GM18873 (cell line): ENCODE measurements around the gene PIK3CD.
"Not testable (repeated sequence)": the region's sequence is repeated elsewhere in the genome, so short reads cannot be mapped to it uniquely, and the experiment has no call there.

Experiments
- ATAC-seq: cut with Tn5 transposase; IDR thresholded peaks from one replicate; pipeline ENCODE4 v1.9.1; 2021; ENCODE audit warnings: mild to moderate bottlenecking, moderate library complexity, moderate number of reproducible peaks; ENCODE audit not compliant: unreplicated experiment, low FRiP score

The PIK3CD gene

DNA sequence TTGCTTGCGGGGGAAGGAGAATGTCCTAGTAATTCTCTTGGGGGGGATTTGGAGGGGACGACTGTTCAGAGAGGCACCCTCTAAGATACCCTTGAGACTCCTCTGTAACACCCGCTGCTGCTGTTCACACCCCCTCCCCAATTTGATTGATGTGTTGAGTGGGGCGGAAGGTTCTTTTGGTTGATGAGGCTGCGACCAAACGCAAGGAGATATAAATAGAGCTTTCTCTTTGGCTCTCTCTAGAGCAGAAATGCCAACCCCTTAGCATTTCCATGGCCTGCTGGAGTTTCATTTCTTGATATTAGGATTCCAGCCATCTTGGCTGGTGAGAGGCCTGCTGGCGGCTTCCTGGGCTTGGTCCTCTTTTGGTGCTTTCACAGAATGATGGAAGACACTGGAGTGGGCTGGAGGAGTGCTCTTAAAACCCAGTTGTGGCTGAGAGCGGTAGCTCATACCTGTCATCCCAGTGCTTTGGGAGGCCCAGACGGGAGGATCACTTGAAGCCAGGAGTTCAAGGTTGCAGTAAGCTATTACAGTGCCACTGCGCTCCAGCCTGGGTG lies 2.0 kb downstream of the PIK3CD start:
- no peak for ATAC-seq

DNA sequence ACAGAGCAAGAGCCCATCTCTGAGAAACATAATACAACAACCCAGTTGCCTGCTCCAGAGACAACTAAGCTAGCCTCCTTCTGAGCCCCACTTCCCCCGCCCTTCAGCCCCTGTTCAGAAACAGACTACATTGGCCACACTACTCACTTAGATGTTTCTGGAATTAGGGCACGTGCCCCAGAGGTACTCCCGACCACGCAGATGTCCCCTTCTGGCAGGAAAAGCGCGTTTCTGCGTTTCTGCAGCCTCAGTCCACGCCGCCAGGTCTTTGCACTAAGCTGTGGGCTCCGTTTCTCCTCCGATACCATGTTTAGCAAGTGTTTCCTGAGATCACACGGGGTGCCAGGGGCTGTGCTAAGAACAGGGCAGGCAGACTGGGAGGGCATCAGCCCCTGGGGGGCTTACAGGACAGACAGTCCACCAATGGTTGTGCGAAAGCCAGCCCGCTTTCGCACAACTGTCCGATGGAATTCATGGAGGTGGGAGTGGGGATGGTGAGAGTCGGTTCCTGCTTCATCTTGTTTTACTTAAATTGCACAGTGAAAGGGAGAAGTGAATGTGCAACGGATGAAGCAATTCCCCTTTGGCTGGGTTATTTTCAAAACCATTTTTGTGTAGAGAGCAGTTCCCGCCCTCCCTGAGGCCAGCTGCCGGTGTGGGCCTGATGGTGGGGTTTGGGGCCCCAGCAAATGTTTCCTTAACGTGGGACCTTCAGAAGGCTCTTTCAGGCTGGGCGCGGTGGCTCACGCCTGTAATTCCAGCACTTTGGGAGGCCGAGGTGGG lies 2.7 kb downstream of the PIK3CD start:
- no peak for ATAC-seq

DNA sequence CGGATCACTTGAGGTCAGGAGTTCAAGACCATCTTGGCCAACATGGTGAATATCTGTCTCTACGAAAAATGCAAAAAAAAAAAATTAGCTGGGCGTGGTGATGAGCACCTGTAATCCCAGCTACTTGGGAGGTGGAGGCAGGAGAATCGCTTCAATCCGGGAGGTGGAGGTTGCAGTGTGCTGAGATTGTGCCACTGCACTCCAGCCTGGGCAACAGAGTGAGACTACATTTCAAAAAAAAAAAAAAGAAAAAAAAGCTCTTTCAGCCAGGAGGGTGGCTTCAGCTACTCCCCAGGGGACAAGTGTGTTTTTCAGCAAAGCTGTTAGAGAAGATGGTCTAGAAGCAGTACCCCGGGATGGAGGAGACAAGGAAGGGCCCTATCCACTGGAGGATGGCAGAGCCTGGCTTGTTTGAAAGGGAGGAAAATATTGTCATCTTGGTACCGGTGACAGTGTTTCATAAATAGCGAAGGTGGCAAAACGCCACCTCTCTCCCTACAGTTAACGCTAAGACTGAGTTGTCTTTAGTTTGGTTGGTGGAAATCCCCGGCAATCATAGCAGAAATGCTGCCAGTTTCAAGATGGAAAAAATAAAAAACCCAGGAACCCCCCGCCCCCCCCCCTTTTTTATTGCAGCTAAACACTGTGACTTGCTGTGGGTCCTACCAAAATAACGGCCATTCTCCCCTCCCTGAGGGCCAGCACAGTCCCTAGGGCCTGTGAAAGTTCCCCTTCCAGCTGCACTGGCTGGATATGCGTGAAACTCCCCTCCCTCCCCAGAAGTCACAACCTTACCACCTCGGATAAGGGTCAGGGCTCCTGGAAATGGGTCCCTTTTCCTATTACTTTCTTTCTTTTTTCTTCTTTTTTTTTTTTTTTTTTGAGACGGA lies 3.5 kb downstream of the PIK3CD start:
- ATAC-seq: no peak

DNA sequence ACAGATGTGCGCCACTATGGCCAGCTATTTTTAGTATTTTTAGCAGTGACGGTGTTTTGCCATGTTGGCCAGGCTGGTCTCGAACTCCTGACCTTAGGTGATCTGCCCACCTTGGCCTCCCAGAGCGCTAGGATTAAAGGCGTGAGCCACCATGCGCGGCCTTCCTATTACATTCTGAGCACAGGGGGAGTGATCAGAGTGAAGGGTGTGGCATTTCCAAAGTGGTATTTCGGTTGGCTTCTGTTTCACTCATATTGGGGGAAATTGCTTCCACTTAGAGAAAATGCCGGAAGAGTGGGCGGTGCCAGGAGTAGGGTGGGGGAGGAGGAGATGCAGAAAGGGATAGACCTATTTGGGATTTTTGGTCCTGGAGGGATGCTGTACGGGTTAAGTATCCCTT lies 4.3 kb downstream of the PIK3CD start:
- ATAC-seq: no peak

DNA sequence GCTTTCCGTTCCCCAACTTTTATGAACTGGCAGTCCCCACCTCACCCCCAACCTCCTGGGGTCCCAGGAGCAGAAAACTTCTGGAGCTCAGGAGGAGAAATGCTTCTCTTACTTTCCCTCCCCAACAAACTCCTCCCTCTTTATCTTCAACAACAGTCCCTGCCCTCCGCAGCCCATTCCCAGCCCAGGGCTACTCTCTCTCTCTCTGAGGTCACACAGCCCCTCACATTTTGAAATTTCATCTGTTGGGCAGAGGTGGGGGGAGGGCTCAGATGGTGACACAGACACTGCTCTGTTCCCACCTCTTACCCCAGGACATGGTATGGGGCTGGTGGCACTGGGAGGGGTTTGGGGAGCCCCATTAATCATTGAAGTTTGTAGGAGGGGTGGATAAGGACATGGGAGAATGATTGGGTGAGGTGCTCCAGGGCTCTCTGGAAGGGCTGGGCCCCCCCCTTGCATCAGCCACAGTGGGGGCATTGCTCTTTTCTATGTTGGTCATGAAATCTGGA lies 6.0 kb downstream of the PIK3CD start:
- ATAC-seq: no peak

DNA sequence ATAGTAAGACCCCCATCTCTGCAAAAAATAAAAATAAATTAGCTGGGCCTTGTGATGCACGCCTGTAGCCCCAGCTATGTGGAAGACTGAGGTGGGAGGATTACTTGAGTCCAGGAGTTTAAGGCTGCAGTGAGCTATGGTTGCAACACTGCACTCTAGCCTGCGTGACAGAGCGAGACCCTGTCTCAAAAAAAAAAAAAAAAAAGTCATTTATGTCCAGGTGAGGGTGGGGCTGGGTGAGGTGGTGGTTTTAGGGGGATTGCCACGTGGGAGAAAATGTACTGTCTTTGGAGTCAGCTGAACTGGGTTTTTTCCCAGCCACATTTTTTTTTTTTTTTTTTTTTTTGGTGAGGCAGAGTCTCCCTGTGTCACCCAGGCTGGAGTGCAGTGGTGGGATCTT lies 6.7 kb downstream of the PIK3CD start:
- ATAC-seq: no peak

DNA sequence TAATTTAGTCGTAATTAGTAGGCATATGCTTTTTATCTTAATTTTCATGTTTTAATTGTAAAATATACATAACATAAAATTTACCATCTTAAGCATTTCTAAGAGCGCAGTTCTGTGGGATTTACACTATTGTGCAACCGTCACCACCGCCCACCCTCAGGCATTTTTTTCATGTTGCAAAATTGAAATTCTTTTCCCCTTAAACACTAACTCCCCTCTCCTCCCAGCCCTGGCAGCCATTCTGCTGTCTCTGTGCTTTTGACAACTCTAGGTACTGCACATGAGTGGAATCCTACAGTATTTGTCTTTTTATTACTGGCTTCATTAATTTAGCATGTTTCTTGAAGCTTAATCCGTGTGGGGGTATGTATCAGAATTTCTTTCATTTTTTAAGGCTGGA lies 7.8 kb downstream of the PIK3CD start:
- ATAC-seq: no peak

DNA sequence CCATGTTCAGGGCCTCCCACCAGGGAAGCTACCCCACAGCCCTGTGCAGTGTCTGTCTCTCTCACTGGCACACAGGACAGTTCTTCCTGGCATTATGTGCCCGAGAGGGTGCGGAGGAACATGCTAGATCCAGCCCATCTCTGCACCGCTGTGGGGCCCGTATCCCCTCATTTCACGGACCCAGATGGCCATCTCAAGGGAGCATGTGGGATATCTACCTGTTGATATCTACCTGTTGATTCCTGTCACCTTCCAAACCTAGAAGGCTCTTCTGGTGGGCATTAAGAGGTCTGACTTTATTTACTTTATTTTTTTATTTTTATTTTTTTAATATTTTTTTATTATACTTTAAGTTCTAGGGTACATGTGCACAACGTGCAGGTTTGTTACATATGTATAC lies 11.7 kb downstream of the PIK3CD start:
- no peak for ATAC-seq

DNA sequence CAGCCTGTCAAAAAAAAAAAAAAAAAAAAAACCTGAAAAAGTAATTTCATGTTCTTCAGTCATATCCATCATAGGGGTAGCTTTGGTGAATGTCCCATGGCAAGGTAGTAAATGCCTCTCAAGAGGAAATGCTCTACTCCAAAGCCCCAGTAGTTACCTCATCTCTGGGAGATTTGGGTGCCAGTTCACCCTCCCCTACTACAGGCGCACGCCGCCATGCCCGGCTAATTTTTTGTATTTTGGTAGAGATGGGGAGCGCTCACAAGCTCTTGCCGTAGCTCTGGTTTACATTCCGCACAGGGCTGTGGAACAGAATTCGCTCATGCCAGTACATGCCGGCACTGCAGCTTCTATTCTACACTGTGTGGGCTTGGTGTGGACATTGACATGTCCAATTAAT lies 13.7 kb downstream of the PIK3CD start:
- ATAC-seq: no peak

DNA sequence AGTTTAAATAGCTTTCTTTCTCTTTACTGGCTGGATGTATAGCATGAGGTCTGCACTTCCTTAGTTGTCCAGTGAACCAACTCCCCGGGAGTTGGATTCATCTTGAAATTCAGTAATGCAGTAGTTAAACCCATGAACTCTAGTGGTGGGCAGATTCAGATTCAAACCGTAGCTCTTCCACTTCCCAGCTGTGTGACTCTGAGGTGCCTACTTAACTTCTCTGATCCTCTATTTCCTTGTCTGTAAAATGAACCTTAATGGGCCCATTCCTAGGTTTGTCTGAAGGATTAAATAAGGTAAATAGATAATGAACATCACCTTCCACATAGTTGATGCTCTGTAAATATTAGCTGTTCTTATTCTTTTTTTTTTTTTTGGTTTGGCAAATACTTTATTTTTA lies 16.5 kb downstream of the PIK3CD start:
- ATAC-seq: no peak

DNA sequence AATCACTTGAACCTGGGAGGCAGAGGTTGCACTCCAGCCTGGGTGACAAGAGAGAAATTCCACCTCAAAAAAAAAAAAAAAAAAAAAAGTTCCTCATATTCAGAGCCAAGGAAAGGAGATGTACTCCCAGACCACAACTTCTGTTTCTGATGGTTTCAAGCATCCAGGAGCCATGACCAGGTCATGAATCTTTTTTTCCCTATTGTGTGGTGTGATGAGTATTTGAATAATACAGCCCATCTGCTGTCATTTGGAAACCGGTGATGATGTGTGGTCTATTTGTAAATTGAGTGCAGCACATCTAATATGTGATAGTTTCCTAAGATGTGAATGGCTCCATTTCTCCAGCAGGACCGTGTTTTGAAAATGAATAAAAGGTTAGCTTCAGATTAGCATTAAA lies 18.6 kb downstream of the PIK3CD start:
- no peak for ATAC-seq

DNA sequence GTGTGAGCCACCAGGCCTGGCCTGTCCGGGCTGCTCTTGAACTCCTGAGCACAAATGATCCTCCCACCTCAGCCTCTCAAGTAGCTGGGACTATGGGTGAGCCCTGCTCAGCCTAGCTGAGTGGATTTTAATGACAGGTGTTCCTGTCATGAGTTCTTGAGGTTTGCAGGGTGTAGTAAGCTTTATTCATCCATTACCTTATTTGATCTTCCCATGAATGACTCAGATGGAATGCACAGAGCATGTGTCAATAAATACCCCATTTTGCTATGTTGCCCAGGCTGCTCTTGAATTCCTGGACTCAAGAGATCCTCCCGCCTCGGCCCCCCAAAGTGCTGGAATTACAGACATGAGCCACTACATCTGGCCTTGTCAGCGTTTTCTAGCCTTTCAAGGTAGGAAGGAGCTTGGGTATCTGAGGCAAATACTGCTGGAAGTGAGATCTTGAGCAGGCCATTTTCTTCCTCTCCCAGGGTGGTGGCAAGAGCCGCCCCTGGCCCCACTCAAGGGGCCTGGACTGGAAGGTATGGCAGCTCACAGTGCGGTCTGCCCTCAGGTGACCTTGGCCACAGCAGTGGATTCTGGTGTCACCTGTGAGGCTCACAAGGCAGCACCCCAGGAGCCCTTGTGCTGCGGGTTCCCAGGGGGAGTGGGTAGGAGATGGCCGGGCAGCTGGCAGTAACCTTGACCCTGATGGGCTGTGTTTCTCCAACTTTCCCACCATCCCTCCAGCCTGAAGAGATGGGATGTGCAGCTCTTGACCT lies 20.0 kb downstream of the PIK3CD start:
- ATAC-seq: no peak

DNA sequence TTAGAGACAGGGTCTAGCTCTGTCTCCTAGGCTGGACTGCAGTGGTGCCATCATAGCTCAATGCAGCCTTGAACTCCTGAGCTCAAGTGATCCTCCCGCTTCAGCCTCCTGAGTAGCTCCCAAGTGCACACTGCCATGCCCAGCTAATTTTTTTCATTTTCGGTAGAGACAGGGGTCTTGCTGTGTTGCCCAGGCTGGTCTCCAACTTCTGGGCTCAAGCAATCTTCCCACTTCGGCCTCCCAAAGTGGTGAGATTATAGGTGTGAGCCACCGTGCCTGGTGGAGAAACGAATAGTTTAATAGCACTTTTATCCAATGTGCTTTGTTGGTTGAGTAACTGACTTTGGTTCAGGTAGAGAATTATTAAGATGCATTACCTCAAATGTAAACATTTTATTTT lies 20.9 kb downstream of the PIK3CD start:
- no peak for ATAC-seq

DNA sequence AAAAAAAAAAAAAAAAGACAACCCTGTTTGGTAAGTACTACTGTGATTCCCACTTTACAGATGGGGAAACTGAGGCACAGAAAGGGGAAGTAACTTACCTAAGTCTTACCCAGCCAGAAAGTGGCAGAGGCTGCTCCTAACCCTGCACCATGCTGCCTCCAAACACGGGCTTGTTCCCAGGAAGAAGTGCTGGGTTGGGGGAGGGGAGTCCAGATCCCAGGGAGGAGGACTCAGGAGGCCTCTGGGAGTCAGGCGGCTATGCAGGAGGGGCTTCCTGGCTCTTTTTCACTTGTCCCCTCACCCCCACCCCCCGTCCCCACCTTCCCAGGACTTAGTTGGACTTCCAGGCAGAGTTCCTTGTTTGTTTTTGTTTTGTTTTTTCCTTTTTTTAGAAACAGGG lies 23.9 kb downstream of the PIK3CD start:
- no peak for ATAC-seq

DNA sequence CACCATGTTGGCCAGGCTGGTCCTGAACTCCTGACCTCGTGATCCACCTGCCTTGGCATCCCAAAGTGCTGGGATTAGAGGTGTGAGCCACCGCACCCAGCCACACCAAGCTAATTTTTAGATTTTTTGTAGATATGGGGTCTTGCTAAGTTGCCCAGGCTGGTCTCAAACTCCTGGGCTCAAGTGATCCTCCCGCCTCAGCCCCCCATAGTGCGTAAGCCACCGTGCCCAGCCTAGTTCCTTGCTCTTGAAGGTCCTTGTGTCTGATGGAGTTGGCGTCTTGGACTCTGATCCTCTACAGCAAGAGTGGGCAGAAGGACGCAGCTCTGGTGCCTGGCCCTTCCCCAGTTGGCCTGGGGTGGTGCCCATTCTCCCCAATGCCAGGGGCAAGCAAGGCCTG lies 24.6 kb downstream of the PIK3CD start:
- not testable (repeated sequence) for ATAC-seq

DNA sequence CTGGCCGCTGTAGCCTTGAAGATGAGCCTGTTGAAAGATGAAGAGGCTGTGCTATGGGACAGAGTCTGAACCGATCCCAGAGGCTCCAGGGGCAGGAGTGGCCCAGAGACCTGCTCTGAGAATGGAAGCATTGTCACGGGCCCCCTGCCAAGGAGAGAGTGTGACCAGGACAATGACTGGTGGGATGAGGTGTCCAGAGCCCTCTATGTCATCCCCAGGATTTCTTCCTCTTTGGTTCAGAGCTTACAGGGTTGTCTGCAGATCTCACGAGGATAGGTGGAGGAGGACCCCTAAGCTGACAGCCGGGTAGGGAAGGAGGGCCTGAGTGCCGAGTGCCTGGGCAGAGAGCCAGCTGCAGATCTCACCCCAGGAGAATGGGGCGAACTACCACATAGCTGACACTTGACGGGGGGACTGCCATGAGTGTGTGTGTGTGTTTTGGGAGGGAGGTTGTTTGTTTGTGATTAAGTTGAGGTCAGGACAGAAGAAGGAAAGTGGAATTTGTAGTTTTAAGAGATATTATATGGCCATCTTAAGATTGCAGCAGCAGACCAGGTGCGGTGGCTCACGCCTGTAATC lies 25.4 kb downstream of the PIK3CD start:
- no peak for ATAC-seq

DNA sequence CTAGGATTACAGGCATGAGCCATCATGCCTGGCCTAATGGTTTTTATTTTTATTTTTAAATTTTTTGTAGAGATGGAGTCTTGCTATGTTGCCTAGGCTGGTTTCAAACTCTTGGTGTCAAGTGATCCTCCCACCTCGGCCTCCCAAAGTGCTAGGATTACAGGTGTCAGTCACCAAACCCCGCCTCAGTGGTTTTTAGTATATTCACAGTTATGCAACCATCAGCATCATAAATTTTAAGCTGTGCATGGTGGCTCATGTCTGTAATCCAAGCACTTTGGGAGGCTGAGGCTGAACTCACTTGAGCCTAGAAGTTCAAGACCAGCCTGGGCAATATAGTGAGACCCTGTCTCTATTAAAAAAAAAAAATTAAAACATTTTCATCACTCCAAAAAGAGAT lies 28.6 kb downstream of the PIK3CD start:
- ATAC-seq: no peak

DNA sequence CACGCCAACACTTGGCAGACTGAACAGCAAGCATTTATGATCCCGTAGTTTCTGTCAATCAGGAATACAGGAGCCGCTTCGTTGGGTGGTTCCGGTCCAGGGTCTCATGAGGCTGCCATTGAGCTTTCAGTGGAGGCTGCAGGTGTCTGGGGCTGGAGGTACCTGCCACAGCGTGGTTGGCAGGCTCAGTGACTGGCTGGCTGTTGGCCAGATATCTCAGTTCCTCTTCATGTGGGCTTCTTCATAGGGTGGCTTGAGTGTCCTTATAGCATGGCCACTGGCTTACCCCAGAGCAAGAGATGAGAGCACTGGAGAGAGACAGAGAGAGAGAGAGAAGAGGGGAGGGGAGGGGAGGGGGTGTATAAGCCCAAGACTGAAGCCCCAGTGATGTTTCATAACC lies 29.3 kb downstream of the PIK3CD start:
- ATAC-seq: no peak

DNA sequence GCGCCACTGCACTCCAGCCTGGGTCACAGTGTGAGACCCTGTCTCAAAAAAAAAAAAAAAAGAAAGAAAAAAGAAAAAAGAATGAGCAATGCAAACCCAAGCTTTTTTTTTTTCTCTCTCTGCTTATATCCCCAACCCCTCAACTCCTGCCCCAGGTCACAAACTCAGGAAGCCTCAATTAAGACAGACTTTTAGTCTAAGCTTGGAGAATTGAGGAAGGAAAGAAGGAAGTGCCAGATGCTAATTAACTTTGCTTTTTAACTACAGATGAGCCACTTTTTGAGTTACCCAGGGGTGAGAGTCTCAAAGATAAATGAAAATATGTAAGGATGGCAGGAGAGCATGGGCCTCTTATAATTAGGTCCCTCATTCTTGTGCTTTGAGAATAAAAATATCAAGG lies 33.3 kb downstream of the PIK3CD start:
- no peak for ATAC-seq
